HepG2 (cell line): ENCODE measurements around the gene ZNF638. TPM values are rescaled to one million over a fixed set of nuclear protein-coding genes. Genes with fewer than 3 reads are reported as not detected.

Experiments used
- AKAP8 ChIP-seq: sonication (generic); formaldehyde crosslinking; IDR thresholded peaks from 2 replicates; pipeline ENCODE4 v1.5.1; 2020; ENCODE audit warnings: mild to moderate bottlenecking, missing genetic modification reagents
- CCAR2 ChIP-seq: fragments of 200-400 bp; formaldehyde crosslinking; optimal IDR thresholded peaks from 2 replicates; pipeline ENCODE3; 2018; ENCODE audit warnings: low read depth, mild to moderate bottlenecking, low read length, moderate library complexity
- DPF2 ChIP-seq: sonication (generic); formaldehyde crosslinking; IDR thresholded peaks from 2 replicates; pipeline ENCODE4 v1.4.0; 2020; ENCODE audit warnings: mild to moderate bottlenecking, low read depth, missing genetic modification reagents, borderline replicate concordance
- MIER3 ChIP-seq: IDR thresholded peaks from 2 replicates; pipeline ENCODE4 v1.6.1; 2016; ENCODE audit warnings: missing compliant biosample characterization, borderline replicate concordance
- RARG ChIP-seq: sonication (generic); formaldehyde crosslinking; IDR thresholded peaks from 2 replicates; pipeline ENCODE4 v1.4.0; 2020; ENCODE audit warnings: low read depth, mild to moderate bottlenecking, missing genetic modification reagents
- SMARCE1 ChIP-seq: fragments of 450-650 bp; IDR thresholded peaks from 2 replicates; pipeline ENCODE4 v1.6.1; 2017; ENCODE audit warnings: borderline replicate concordance
- YEATS2 ChIP-seq: sonication (generic); formaldehyde crosslinking; IDR thresholded peaks from 2 replicates; pipeline ENCODE4 v1.4.0; 2020; ENCODE audit warnings: missing genetic modification reagents, borderline replicate concordance
- ZFX ChIP-seq: sonication (generic); formaldehyde crosslinking; IDR thresholded peaks from 2 replicates; pipeline ENCODE4 v1.4.0; 2020; ENCODE audit warnings: mild to moderate bottlenecking, low read depth, missing genetic modification reagents, moderate library complexity
- ZNF317 ChIP-seq: sonication (generic); formaldehyde crosslinking; IDR thresholded peaks from 2 replicates; pipeline ENCODE4 v1.5.0; 2020; ENCODE audit warnings: mild to moderate bottlenecking, missing genetic modification reagents
- ZNF354B ChIP-seq: sonication (generic); formaldehyde crosslinking; IDR thresholded peaks from 2 replicates; pipeline ENCODE4 v1.8.0; 2022; ENCODE audit warnings: mild to moderate bottlenecking, missing genetic modification reagents
- ZNF468 ChIP-seq: sonication (generic); formaldehyde crosslinking; IDR thresholded peaks from 2 replicates; pipeline ENCODE4 v1.8.0; 2022; ENCODE audit warnings: mild to moderate bottlenecking, moderate library complexity, missing genetic modification reagents
- polyA plus RNA-seq, 8 experiments: library from polyadenylated mRNA; depleted of rRNA in 3 of 8; stranded (reverse) in 7 of 8; unstranded in 1 of 8; fragments of >200 nt; fragmentation: Illumina TruSeq in 4 of 8; extraction: Trizol in 4 of 8; gene quantifications; 2 replicates each; pipeline versions ENCODE4 v1.2.1 to v1.2.3, GENCODE V29; 2011 to 2016; ENCODE audit warnings: low read depth in 4 of 8, missing spikeins in 1 of 8, mixed read lengths in 1 of 8; ENCODE audit not compliant: insufficient read depth in 1 of 8
- total RNA-seq, 5 experiments: library from RNA; depleted of rRNA; stranded (reverse); fragments of >200 nt; fragmentation: Illumina TruSeq; extraction: Trizol; gene quantifications; 2 replicates each; pipeline ENCODE4 v1.2.3, GENCODE V29; 2016; ENCODE audit warnings: low read depth in 1 of 5
- TF ChIP-seq, protein P1 (sequence below): sonication (generic); formaldehyde crosslinking; IDR thresholded peaks from 2 replicates; pipeline ENCODE4 v1.8.0; 2022; ENCODE audit warnings: mild to moderate bottlenecking, missing genetic modification reagents, moderate library complexity
- TF ChIP-seq, protein P2 (sequence below): sonication (generic); formaldehyde crosslinking; IDR thresholded peaks from 2 replicates; pipeline ENCODE4 v1.4.0; 2020; ENCODE audit warnings: missing genetic modification reagents, borderline replicate concordance
- TF ChIP-seq, protein P3 (sequence below): sonication (generic); formaldehyde crosslinking; IDR thresholded peaks from 2 replicates; pipeline ENCODE4 v1.5.0; 2020; ENCODE audit warnings: missing genetic modification reagents, mild to moderate bottlenecking, borderline replicate concordance
- TF ChIP-seq, protein P4 (sequence below): sonication (generic); formaldehyde crosslinking; IDR thresholded peaks from 2 replicates; pipeline ENCODE4 v1.5.0; 2020; ENCODE audit warnings: mild to moderate bottlenecking, low read depth, missing genetic modification reagents, borderline replicate concordance
- TF ChIP-seq, protein P5 (sequence below): fragments of 450-650 bp; IDR thresholded peaks from 2 replicates; pipeline ENCODE4 v1.6.1; 2017; ENCODE audit warnings: mild to moderate bottlenecking
- TF ChIP-seq, protein P6 (sequence below): IDR thresholded peaks from 2 replicates; pipeline ENCODE4 v1.6.1; 2016
- TF ChIP-seq, protein P7 (sequence below): sonication (generic); formaldehyde crosslinking; IDR thresholded peaks from 2 replicates; pipeline ENCODE4 v1.8.1; 2023; ENCODE audit warnings: mild to moderate bottlenecking, missing genetic modification reagents, borderline replicate concordance

Gene ZNF638
- total and polyA plus RNA-seq, 2 of the 13 experiments (the other 11 are each of a cell fraction or from before 2014, with no cell fraction given), result 92.7 to 144 TPM

DNA sequence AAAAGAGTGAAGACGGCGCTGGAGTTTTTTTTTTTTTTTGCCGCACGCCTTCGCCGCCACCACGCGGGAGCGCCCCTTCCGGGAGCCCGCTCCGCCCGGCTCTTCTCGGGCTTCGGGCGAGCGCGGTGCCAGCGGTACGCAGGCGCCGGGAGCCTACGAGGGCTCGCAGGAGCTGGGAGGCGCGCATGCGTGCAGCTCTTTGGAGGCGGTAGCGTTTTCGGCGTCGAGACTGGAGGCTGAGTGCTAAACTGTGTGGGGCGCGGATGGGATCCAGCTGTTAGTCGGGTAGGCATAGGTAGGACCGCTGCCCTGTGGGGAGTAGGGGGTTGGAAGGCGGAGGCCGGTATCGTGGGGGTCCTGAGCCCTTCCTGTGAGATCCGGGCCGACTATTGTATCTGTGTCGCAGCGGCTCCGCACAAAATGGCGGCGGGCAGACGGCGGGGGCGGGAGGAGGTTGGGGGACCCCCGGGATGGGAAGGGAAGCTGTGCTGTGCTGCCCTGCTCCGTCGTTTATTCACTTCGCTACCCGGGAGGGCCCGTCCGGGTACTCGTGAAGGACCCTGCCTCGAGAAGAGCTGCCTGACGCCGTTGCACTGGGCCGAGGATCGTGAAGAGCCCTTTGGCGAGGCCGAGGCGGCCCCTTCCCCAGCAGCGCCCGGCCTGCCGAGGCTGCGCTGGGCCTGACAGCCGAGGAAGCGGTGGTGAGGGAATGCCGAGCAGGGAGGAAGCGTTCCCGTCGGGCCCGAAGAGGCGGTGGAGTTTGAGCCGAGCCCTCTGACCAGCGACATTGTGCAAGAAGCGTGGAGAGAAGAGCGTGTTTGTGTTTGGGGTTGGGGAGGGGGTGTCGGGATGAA is at the start of gene ZNF638 (continued):
- TF ChIP-seq ZFX (CRISPR knock-in tag) (peak; percentile 97), CCAR2 (no peak), MIER3 (CRISPR knock-in tag) (0 out of 2 replicates have a peak, but pooled peaks have one; percentile 10), ZNF468 (CRISPR knock-in tag) (peak; percentile 74; the same call in 1 of the 2 replicates), ZNF354B (CRISPR knock-in tag) (0 out of 2 replicates have a peak, but pooled peaks have one; percentile 27), SMARCE1 (no peak), YEATS2 (CRISPR knock-in tag) (peak; percentile 30), RARG (CRISPR knock-in tag) (no peak), DPF2 (CRISPR knock-in tag) (peak; percentile 37; the same call in 1 of the 2 replicates), ZNF317 (no peak; the same call in 1 of the 2 replicates), AKAP8 (CRISPR knock-in tag) (peak; percentile 52; the same call in 1 of the 2 replicates)
- TF ChIP-seq, protein P1, sequence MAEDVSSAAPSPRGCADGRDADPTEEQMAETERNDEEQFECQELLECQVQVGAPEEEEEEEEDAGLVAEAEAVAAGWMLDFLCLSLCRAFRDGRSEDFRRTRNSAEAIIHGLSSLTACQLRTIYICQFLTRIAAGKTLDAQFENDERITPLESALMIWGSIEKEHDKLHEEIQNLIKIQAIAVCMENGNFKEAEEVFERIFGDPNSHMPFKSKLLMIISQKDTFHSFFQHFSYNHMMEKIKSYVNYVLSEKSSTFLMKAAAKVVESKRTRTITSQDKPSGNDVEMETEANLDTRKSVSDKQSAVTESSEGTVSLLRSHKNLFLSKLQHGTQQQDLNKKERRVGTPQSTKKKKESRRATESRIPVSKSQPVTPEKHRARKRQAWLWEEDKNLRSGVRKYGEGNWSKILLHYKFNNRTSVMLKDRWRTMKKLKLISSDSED (CRISPR knock-in tag), result no peak
- TF ChIP-seq, protein P2, sequence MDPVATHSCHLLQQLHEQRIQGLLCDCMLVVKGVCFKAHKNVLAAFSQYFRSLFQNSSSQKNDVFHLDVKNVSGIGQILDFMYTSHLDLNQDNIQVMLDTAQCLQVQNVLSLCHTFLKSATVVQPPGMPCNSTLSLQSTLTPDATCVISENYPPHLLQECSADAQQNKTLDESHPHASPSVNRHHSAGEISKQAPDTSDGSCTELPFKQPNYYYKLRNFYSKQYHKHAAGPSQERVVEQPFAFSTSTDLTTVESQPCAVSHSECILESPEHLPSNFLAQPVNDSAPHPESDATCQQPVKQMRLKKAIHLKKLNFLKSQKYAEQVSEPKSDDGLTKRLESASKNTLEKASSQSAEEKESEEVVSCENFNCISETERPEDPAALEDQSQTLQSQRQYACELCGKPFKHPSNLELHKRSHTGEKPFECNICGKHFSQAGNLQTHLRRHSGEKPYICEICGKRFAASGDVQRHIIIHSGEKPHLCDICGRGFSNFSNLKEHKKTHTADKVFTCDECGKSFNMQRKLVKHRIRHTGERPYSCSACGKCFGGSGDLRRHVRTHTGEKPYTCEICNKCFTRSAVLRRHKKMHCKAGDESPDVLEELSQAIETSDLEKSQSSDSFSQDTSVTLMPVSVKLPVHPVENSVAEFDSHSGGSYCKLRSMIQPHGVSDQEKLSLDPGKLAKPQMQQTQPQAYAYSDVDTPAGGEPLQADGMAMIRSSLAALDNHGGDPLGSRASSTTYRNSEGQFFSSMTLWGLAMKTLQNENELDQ (CRISPR knock-in tag), result no peak
- TF ChIP-seq, protein P3, sequence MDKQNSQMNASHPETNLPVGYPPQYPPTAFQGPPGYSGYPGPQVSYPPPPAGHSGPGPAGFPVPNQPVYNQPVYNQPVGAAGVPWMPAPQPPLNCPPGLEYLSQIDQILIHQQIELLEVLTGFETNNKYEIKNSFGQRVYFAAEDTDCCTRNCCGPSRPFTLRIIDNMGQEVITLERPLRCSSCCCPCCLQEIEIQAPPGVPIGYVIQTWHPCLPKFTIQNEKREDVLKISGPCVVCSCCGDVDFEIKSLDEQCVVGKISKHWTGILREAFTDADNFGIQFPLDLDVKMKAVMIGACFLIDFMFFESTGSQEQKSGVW, result no peak
- TF ChIP-seq, protein P4, sequence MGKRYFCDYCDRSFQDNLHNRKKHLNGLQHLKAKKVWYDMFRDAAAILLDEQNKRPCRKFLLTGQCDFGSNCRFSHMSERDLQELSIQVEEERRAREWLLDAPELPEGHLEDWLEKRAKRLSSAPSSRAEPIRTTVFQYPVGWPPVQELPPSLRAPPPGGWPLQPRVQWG (CRISPR knock-in tag), result no peak
- TF ChIP-seq, protein P5, sequence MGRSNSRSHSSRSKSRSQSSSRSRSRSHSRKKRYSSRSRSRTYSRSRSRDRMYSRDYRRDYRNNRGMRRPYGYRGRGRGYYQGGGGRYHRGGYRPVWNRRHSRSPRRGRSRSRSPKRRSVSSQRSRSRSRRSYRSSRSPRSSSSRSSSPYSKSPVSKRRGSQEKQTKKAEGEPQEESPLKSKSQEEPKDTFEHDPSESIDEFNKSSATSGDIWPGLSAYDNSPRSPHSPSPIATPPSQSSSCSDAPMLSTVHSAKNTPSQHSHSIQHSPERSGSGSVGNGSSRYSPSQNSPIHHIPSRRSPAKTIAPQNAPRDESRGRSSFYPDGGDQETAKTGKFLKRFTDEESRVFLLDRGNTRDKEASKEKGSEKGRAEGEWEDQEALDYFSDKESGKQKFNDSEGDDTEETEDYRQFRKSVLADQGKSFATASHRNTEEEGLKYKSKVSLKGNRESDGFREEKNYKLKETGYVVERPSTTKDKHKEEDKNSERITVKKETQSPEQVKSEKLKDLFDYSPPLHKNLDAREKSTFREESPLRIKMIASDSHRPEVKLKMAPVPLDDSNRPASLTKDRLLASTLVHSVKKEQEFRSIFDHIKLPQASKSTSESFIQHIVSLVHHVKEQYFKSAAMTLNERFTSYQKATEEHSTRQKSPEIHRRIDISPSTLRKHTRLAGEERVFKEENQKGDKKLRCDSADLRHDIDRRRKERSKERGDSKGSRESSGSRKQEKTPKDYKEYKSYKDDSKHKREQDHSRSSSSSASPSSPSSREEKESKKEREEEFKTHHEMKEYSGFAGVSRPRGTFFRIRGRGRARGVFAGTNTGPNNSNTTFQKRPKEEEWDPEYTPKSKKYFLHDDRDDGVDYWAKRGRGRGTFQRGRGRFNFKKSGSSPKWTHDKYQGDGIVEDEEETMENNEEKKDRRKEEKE, result no peak
- TF ChIP-seq, protein P6, sequence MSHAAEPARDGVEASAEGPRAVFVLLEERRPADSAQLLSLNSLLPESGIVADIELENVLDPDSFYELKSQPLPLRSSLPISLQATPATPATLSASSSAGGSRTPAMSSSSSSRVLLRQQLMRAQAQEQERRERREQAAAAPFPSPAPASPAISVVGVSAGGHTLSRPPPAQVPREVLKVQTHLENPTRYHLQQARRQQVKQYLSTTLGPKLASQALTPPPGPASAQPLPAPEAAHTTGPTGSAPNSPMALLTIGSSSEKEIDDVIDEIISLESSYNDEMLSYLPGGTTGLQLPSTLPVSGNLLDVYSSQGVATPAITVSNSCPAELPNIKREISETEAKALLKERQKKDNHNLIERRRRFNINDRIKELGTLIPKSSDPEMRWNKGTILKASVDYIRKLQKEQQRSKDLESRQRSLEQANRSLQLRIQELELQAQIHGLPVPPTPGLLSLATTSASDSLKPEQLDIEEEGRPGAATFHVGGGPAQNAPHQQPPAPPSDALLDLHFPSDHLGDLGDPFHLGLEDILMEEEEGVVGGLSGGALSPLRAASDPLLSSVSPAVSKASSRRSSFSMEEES (CRISPR knock-in tag), result no peak
- TF ChIP-seq, protein P7, sequence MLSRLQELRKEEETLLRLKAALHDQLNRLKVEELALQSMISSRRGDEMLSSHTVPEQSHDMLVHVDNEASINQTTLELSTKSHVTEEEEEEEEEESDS (CRISPR knock-in tag), result 0 out of 2 replicates have a peak, but pooled peaks have one; percentile 49
